ENCODE data around the gene CFAP99.

- no peak for TF ChIP-seq CTCF (IDR thresholded peaks at IDR 0.05)
- TF ChIP-seq POLR2A (IDR thresholded peaks at IDR 0.05), result no peak
Observed at GRCh38 chr4:2445571-2445970, 26.8 kb downstream of the CFAP99 start.
